GM18502 (cell line): ENCODE results near the gene MKNK2.
"Not testable (repeated sequence)": the region's sequence is repeated elsewhere in the genome, so short reads cannot be mapped to it uniquely, and the experiment has no call there.

Source experiments
- ATAC-seq: cut with Tn5 transposase; IDR thresholded peaks from one replicate; pipeline ENCODE4 v1.9.1; 2021; ENCODE audit warnings: mild to moderate bottlenecking; ENCODE audit not compliant: unreplicated experiment, poor library complexity

The MKNK2 gene

GRCh38 chr19:2003874-2004273 lies 47.2 kb downstream of the MKNK2 start:
- no peak for ATAC-seq

DNA sequence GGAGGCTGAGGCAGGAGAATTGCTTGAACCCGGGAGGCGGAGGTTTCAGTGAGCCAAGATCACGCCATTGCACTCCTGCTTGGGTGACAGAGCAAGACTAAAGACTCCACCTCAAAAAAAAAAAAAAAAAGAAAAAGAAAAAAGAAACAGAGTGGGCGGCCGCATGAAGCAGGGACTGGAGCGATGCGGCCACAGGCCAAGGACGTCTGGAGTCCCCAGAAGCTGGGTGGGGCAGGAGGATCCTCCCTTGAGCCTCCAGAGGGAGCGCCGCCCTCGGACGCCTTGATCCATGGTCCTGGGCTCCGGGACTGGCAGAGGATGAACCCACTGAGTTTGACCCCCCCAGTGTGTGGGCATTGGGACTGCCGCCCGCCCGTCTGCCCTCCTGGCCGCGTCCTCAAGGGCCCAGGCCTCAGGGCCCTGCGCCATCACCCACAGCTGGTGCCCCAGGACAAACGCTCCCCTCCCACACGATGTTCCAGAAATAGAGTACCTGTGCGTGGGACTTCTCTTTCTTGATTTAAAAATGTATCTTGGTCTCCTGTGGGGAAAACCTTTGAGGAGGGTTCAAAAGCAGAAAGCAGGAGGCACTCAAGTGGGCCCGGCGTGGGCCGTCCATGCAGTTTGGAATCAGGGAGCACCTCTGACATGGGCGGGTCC lies 51.1 kb downstream of the MKNK2 start:
- no peak for ATAC-seq

GRCh38 chr19:1998712-1999708 lies 52.0 kb downstream of the MKNK2 start:
- ATAC-seq: no peak

DNA sequence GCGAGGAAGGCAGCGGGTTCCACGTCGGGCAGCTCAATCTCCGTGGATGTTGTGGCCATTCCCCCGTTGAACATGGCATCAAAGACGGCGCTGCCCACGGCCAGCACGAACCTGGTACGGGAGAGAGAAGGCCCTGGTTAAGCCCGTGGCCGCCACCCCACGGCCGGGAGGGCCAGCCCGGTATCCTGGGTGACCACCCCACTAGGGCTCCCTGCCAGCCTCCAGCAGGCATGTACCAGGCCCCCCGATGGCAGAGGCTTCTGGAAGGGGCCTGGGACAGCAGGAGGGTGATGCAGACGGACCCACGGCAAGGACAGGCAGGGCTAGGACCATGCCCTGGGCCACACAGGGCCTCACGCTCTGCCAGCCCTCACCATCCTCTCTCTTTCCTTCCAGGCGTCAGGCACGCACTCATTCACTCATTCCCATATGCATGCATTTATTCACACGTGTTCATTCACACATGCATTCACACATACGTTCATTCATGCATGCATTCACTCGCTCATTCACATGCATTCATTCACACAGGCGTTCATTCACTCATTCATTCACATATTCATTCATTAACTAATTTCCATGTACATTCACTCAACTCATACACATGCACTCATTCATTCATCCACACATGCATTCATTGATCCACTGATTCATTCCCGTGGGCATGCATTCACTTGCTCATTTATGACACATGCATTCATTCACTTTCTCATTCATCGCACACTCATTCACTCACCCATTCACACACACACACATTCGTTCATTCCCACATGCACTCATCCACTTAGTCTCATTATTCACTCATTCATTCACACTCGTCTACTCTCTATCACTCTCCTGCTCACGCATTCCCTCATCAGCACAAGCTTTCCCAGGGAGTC lies 53.5 kb downstream of the MKNK2 start:
- no peak for ATAC-seq

GRCh38 chr19:1992759-1993260 lies 58.2 kb downstream of the MKNK2 start:
- no peak for ATAC-seq

- ATAC-seq: no peak
Measured at GRCh38 chr19:1991018-1991913, 59.8 kb downstream of the MKNK2 start.

DNA sequence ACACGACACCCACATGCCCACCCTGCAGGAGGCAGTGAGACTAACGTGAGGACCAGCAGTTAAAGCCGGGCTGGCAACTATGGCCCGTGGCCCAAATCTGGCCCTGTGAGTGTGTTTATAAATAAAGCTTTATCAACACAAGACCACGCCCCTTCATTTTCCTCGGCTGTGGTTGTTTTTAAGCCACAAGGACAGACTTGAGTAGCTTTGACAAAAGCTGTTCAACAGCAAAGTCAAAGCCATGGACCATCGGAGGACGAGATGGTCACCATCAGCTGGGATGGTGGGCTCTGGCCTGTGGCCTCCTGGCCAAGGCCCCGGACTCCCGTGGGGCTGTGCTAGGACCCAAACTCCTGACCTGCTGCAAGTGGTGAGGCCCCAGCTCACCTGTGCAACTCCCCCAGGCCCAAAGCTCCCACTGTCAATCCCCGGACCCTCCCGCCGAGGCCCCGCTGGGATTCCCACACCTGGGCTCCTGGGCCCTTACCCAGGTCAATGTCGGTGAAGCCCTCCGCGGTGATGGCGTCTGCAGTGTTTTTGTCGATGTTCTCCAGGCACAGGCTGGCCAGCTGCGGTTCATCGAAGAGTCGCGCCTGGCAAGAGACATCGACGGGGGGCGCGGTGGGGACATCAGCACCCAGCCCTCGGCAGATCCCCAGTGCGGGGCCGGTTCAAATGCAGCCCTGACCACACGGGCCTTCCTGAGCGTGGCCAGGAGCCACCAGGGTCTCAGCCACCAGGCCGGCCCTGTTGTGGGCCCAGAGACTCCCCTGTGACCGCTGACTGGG lies 60.6 kb downstream of the MKNK2 start:
- no peak for ATAC-seq

DNA sequence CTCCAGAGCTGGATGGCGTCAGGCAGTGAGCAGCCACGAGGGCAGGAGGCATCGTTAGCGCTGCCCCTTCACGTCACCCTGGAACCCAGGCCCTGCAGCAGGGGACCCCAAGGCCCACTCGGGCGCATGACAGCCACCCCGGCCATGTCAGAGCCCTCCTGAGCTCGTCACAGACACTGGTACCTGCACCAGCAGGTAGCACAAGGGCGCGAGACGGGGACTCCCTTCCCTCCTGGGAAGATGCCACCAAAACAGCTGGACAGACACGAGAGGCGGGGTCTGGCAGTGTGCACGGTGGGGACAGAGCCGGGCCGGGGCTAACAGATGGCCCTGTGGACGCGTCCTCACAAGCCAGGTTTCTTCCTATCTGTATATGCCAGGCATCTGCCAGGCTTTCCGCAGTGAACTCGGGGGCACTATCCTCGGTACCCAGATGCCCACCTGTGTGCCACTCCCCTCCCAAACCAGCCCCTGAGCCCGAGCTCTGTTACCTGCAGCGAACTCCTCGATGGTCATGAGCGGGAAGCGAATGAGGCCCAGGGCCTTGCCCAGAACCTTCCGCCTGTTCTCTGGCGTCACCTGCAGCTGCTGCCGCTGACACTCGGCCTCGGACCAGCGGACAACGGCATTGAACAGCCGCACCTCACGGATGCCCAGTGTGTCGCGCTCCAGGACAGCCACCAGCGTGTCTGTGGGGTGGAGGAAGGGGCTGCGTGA lies 61.4 kb downstream of the MKNK2 start:
- ATAC-seq: no peak

- ATAC-seq: not testable (repeated sequence)
Measured at GRCh38 chr19:1988464-1988863, 62.6 kb downstream of the MKNK2 start.
